IPS-20b (cell line): Measurements from ENCODE around the gene HSP90B1.

Experiments
- H3K27ac ChIP-seq: one replicate; pipeline ENCODE4 v1.5.1; 2013; ENCODE audit warnings: low read length
- H3K27me3 ChIP-seq: 2 replicates; pipeline ENCODE4 v1.6.1; 2013; ENCODE audit warnings: mild to moderate bottlenecking, low read length, inconsistent platforms; ENCODE audit not compliant: insufficient read depth
- H3K36me3 ChIP-seq: 2 replicates; pipeline ENCODE4 v1.6.1; 2013; ENCODE audit warnings: low read depth, mild to moderate bottlenecking, inconsistent platforms, low read length, moderate library complexity; ENCODE audit not compliant: insufficient read depth
- H3K4me1 ChIP-seq: 2 replicates; pipeline ENCODE4 v1.6.1; 2013; ENCODE audit warnings: mild to moderate bottlenecking, control low read depth, inconsistent platforms, low read length, moderate library complexity; ENCODE audit not compliant: insufficient read depth
- H3K4me3 ChIP-seq: 2 replicates; pipeline ENCODE4 v1.5.1; 2013; ENCODE audit warnings: mild to moderate bottlenecking, low read length, inconsistent platforms
- H3K9ac ChIP-seq: 2 replicates; pipeline ENCODE4 v1.6.1; 2013; ENCODE audit warnings: low read depth, mild to moderate bottlenecking, inconsistent platforms, low read length, moderate library complexity
- H3K9me3 ChIP-seq: 2 replicates; pipeline ENCODE4 v1.6.1; 2013; ENCODE audit warnings: mild to moderate bottlenecking, low read depth, low read length, inconsistent platforms; ENCODE audit not compliant: insufficient read depth

Gene HSP90B1

GRCh38 chr12:103908246-103908541 lies 22.0 kb upstream of the HSP90B1 start:
- no peak overlapping the region for H3K27ac ChIP-seq
- H3K4me3 ChIP-seq = no peak overlapping the region
- no peaks in the 10 kb centered on the region for H3K9me3 ChIP-seq
- no peaks in the 10 kb centered on the region for H3K36me3 ChIP-seq
- H3K9ac ChIP-seq = no peak overlapping the region
- 0 out of 2 replicates have a peak, but pooled peaks cover 4% of the 10 kb centered on the region for H3K4me1 ChIP-seq
- H3K27me3 ChIP-seq = no peaks in the 10 kb centered on the region

DNA sequence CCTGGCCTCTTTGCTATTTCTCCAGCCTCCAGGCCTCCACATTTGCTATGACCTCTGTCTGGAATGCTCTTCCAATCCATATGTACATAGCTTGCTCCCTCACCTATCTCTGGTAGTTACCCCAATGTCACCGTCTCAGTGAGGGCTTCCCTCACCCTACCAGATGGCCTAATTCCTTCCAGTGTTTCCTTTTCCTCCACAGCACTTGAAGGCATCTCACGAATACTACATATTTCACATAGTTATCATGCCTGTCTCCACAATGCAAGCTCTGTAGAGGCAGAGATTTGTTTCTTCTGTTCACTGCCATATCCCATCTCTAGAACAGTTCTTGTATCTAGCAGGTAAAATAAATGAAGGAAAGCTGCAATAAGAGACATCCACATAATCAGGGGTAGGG lies 21.3 kb upstream of the HSP90B1 start:
- no peaks in the 10 kb centered on the region for H3K36me3 ChIP-seq
- 0 out of 2 replicates have a peak, but pooled peaks cover 4% of the 10 kb centered on the region for H3K4me1 ChIP-seq
- H3K9ac ChIP-seq = no peak overlapping the region
- H3K27me3 ChIP-seq = no peaks in the 10 kb centered on the region
- H3K27ac ChIP-seq = no peak overlapping the region
- H3K9me3 ChIP-seq = no peaks in the 10 kb centered on the region
- H3K4me3 ChIP-seq = no peak overlapping the region

GRCh38 chr12:103909811-103910210 lies 20.4 kb upstream of the HSP90B1 start:
- no peaks in the 10 kb centered on the region for H3K27me3 ChIP-seq
- no peak overlapping the region for H3K9ac ChIP-seq
- H3K4me1 ChIP-seq = 0 out of 2 replicates have a peak, but pooled peaks cover 4% of the 10 kb centered on the region
- H3K27ac ChIP-seq = no peak overlapping the region
- H3K36me3 ChIP-seq = no peaks in the 10 kb centered on the region
- no peak overlapping the region for H3K4me3 ChIP-seq
- no peaks in the 10 kb centered on the region for H3K9me3 ChIP-seq

DNA sequence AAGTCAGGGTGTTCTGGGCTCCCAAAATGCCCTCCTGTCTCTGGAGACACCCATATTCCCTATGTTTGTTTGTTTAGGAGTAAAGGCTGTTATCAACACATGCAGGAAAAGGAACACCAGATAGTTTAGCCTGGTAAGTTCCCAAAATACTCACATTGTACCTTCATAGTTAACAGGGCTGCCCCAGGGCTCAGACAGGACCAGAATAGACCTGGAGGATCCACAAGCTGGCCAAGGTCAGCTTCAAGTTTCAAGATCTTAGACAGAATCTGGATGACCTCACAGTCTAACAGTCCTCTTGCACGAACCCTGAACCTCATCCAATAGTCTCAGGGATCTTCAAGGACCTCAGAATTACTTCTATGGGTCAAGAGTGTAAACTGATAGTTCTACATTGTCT lies 18.1 kb upstream of the HSP90B1 start:
- Histone ChIP-seq H3K4me1 (0 out of 2 replicates have a peak, but pooled peaks cover 4% of the 10 kb centered on the region), H3K9ac (no peak overlapping the region), H3K4me3 (no peak overlapping the region), H3K27ac (no peak overlapping the region), H3K27me3 (no peaks in the 10 kb centered on the region), H3K9me3 (no peaks in the 10 kb centered on the region), H3K36me3 (no peaks in the 10 kb centered on the region)

DNA sequence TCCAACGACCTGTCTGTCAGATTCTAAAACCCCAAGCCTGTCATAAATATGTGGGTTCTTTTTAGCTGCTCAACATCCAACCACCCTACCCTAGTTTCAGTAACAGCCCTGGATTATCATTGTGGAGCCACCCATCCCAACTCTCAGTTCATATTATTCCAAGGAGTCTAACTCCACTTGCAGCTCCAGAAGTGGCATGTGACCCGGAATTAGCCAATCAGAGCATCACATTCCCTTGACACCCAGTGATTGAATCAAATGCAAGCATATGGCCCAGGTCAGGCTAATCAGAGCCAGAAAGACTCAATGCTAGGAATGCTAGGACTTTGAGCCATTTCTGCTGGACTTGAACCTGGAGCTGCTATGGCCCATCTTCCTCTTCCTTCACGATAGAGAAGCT lies 17.1 kb upstream of the HSP90B1 start:
- Histone ChIP-seq H3K9ac (no peak overlapping the region), H3K27ac (no peak overlapping the region), H3K9me3 (peaks cover 3% of the 10 kb centered on the region; the same call in 1 of the 2 replicates), H3K4me1 (0 out of 2 replicates have a peak, but pooled peaks cover 4% of the 10 kb centered on the region), H3K36me3 (no peaks in the 10 kb centered on the region), H3K4me3 (no peak overlapping the region), H3K27me3 (no peaks in the 10 kb centered on the region)

GRCh38 chr12:103915306-103915705 lies 14.9 kb upstream of the HSP90B1 start:
- H3K27me3 ChIP-seq = no peaks in the 10 kb centered on the region
- H3K4me1 ChIP-seq = no peaks in the 10 kb centered on the region
- no peak overlapping the region for H3K27ac ChIP-seq
- H3K36me3 ChIP-seq = no peaks in the 10 kb centered on the region
- H3K4me3 ChIP-seq = no peak overlapping the region
- H3K9me3 ChIP-seq = peaks cover 3% of the 10 kb centered on the region
- no peak overlapping the region for H3K9ac ChIP-seq

DNA sequence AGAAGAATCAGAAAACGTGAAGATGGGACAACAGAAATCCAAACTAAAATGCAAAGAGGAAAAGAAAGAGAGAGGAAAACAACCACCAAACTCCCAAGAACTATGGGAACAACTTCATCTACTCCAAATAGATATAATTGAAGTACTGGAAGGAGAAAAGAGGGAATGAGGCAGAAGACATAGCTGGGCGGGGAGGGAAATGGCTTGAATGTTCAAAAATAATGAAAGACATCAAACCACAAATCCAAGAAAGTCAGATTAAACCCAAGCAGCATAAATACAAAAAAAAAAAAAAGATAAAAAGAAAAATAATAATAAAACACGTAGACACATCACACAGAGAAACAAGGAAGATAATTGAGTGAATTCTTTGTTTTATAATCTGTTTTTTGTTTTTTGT lies 12.3 kb upstream of the HSP90B1 start:
- no peak overlapping the region for H3K4me3 ChIP-seq

GRCh38 chr12:103924761-103925641 lies 5.2 kb upstream of the HSP90B1 start:
- Histone ChIP-seq H3K9me3 (no peaks in the 10 kb centered on the region), H3K4me1 (peaks cover 5% of the 10 kb centered on the region; the same call in 1 of the 2 replicates), H3K27ac (no peak overlapping the region), H3K36me3 (no peaks in the 10 kb centered on the region), H3K27me3 (no peaks in the 10 kb centered on the region), H3K9ac (no peak overlapping the region), H3K4me3 (no peak overlapping the region)

More for the DNA sequence above, 12.3 kb upstream of the HSP90B1 start:
- no peak overlapping the region for H3K27ac ChIP-seq
- H3K9ac ChIP-seq = no peak overlapping the region
- no peaks in the 10 kb centered on the region for H3K27me3 ChIP-seq
- H3K4me1 ChIP-seq = no peaks in the 10 kb centered on the region
- H3K36me3 ChIP-seq = no peaks in the 10 kb centered on the region
- peaks cover 3% of the 10 kb centered on the region for H3K9me3 ChIP-seq

- H3K36me3 ChIP-seq = peaks cover 29% of the 10 kb centered on the region
- no peaks in the 10 kb centered on the region for H3K9me3 ChIP-seq
- H3K9ac ChIP-seq = peak overlapping the region; percentile 92
- no peaks in the 10 kb centered on the region for H3K27me3 ChIP-seq
- H3K27ac ChIP-seq = peak overlapping the region; percentile 53
- peaks cover 15% of the 10 kb centered on the region; the same call in 1 of the 2 replicates for H3K4me1 ChIP-seq
- peak overlapping the region; percentile 88 for H3K4me3 ChIP-seq
Observed at GRCh38 chr12:103928682-103929045, 1.5 kb upstream of the HSP90B1 start.

- peak overlapping the region; percentile 92 for H3K9ac ChIP-seq
- no peaks in the 10 kb centered on the region for H3K27me3 ChIP-seq
- no peaks in the 10 kb centered on the region for H3K9me3 ChIP-seq
- H3K4me1 ChIP-seq = peaks cover 15% of the 10 kb centered on the region; the same call in 1 of the 2 replicates
- H3K27ac ChIP-seq = peak overlapping the region; percentile 53
- H3K4me3 ChIP-seq = peak overlapping the region; percentile 88
- H3K36me3 ChIP-seq = peaks cover 35% of the 10 kb centered on the region
Observed at GRCh38 chr12:103929046-103929783, 995 bp upstream of the HSP90B1 start.

GRCh38 chr12:103929784-103930033 lies 501 bp upstream of the HSP90B1 start:
- H3K27me3 ChIP-seq = no peaks in the 10 kb centered on the region
- no peaks in the 10 kb centered on the region for H3K9me3 ChIP-seq
- H3K9ac ChIP-seq = peak overlapping the region; percentile 92; the same call in 1 of the 2 replicates
- peaks cover 15% of the 10 kb centered on the region; the same call in 1 of the 2 replicates for H3K4me1 ChIP-seq
- peaks cover 40% of the 10 kb centered on the region for H3K36me3 ChIP-seq
- no peak overlapping the region for H3K27ac ChIP-seq
- H3K4me3 ChIP-seq = peak overlapping the region; percentile 88
